SJSA1 (cell line): ENCODE measurements around the gene RIC1. TPM values are rescaled to one million over a fixed set of nuclear protein-coding genes. Genes with fewer than 3 reads are reported as not detected.
"Not testable (repeated sequence)": the region's sequence is repeated elsewhere in the genome, so short reads cannot be mapped to it uniquely, and the experiment has no call there.

Source experiments
- DNase-seq, 2 experiments: peaks; one replicate each; pipeline ENCODE4 v3.0.0-alpha.2; 2015 to 2020; ENCODE audit warnings: low spot score in 2 of 2, low read depth in 1 of 2
- H3K27ac ChIP-seq: fragments of 250-450 bp; sonication (Bioruptor Pico); 2 replicates; pipeline ENCODE4 v1.5.1; 2020; ENCODE audit warnings: mild to moderate bottlenecking, moderate library complexity
- H3K27me3 ChIP-seq: fragments of 250-450 bp; sonication (Bioruptor Pico); replicated peaks from 2 replicates; pipeline ENCODE4 v1.5.1; 2020; ENCODE audit warnings: mild to moderate bottlenecking, moderate library complexity
- H3K36me3 ChIP-seq: fragments of 250-450 bp; sonication (Bioruptor Pico); 2 replicates; pipeline ENCODE4 v1.5.1; 2020; ENCODE audit warnings: mild to moderate bottlenecking
- H3K4me1 ChIP-seq: fragments of 250-450 bp; sonication (Bioruptor Pico); replicated peaks from 2 replicates; pipeline ENCODE4 v1.6.1; 2021; ENCODE audit warnings: mild to moderate bottlenecking
- H3K4me3 ChIP-seq: fragments of 250-450 bp; sonication (Bioruptor Pico); 2 replicates; pipeline ENCODE4 v1.5.1; 2020; ENCODE audit warnings: mild to moderate bottlenecking
- H3K9me3 ChIP-seq: fragments of 250-450 bp; sonication (Bioruptor Pico); replicated peaks from 2 replicates; pipeline ENCODE4 v1.5.1; 2020; ENCODE audit warnings: mild to moderate bottlenecking
- total RNA-seq: library from RNA; depleted of rRNA; stranded (reverse); fragments of >200 nt; shearing (Covaris generic); gene quantifications from 2 replicates; pipeline ENCODE4 v1.2.3, GENCODE V29; 2014

Gene RIC1
- total RNA-seq, 1 experiment from 2014 or later, result 35.0 TPM

- H3K4me1 ChIP-seq, result no peaks in the 10 kb centered on the region
- H3K27ac ChIP-seq, result no peak overlapping the region
- H3K36me3 ChIP-seq, result no peaks in the 10 kb centered on the region
- H3K27me3 ChIP-seq, result no peaks in the 10 kb centered on the region
- no peaks in the 10 kb centered on the region for H3K9me3 ChIP-seq
- no peak overlapping the region for H3K4me3 ChIP-seq
- DNase-seq, result no peak
These were observed 17.4 kb upstream of the RIC1 start for GRCh38 chr9:5611321-5612184.

GRCh38 chr9:5612185-5612530 is 16.7 kb upstream of the RIC1 start:
- Histone ChIP-seq H3K4me3 (no peak overlapping the region), H3K27ac (no peak overlapping the region), H3K9me3 (no peaks in the 10 kb centered on the region), H3K36me3 (no peaks in the 10 kb centered on the region), H3K27me3 (no peaks in the 10 kb centered on the region), H3K4me1 (no peaks in the 10 kb centered on the region)
- no peak for DNase-seq

GRCh38 chr9:5614192-5614591 is 14.7 kb upstream of the RIC1 start:
- H3K9me3 ChIP-seq, result no peaks in the 10 kb centered on the region
- no peaks in the 10 kb centered on the region for H3K4me1 ChIP-seq
- no peak overlapping the region for H3K27ac ChIP-seq
- no peaks in the 10 kb centered on the region for H3K36me3 ChIP-seq
- H3K4me3 ChIP-seq, result no peak overlapping the region
- no peak for DNase-seq
- no peaks in the 10 kb centered on the region for H3K27me3 ChIP-seq

GRCh38 chr9:5614985-5615384 is 13.9 kb upstream of the RIC1 start:
- DNase-seq, result no peak
- H3K36me3 ChIP-seq, result no peaks in the 10 kb centered on the region
- H3K27ac ChIP-seq, result no peak overlapping the region
- H3K27me3 ChIP-seq, result no peaks in the 10 kb centered on the region
- H3K4me3 ChIP-seq, result no peak overlapping the region
- H3K4me1 ChIP-seq, result no peaks in the 10 kb centered on the region
- H3K9me3 ChIP-seq, result no peaks in the 10 kb centered on the region

- DNase-seq, result no peak
- Histone ChIP-seq H3K9me3 (no peaks in the 10 kb centered on the region), H3K27me3 (no peaks in the 10 kb centered on the region), H3K36me3 (no peaks in the 10 kb centered on the region), H3K4me3 (no peak overlapping the region), H3K4me1 (peaks cover 21% of the 10 kb centered on the region), H3K27ac (no peak overlapping the region)
These were observed 11.2 kb upstream of the RIC1 start for GRCh38 chr9:5617749-5618148.

GRCh38 chr9:5620494-5620893 is 8.4 kb upstream of the RIC1 start:
- no peak for DNase-seq
- no peaks in the 10 kb centered on the region for H3K27me3 ChIP-seq

GRCh38 chr9:5621327-5621726 is 7.6 kb upstream of the RIC1 start:
- H3K4me3 ChIP-seq, result no peak overlapping the region
- peak; percentile 46 to 55 for DNase-seq
- H3K9me3 ChIP-seq, result no peaks in the 10 kb centered on the region
- peak overlapping the region; percentile 66 for H3K27ac ChIP-seq
- no peaks in the 10 kb centered on the region for H3K36me3 ChIP-seq
- no peaks in the 10 kb centered on the region for H3K27me3 ChIP-seq
- H3K4me1 ChIP-seq, result peaks cover 21% of the 10 kb centered on the region

More at GRCh38 chr9:5620494-5620893, 8.4 kb upstream of the RIC1 start:
- Histone ChIP-seq H3K4me1 (peaks cover 21% of the 10 kb centered on the region), H3K27ac (no peak overlapping the region), H3K36me3 (no peaks in the 10 kb centered on the region), H3K9me3 (no peaks in the 10 kb centered on the region), H3K4me3 (no peak overlapping the region)

- H3K27ac ChIP-seq, result peak overlapping the region; percentile 66
These were observed 6.9 kb upstream of the RIC1 start for GRCh38 chr9:5622016-5622415.

GRCh38 chr9:5624655-5625054 is 4.3 kb upstream of the RIC1 start:
- no peaks in the 10 kb centered on the region for H3K27me3 ChIP-seq
- DNase-seq, result no peak
- H3K9me3 ChIP-seq, result no peaks in the 10 kb centered on the region
- H3K36me3 ChIP-seq, result peaks cover 6% of the 10 kb centered on the region
- no peak overlapping the region for H3K27ac ChIP-seq
- H3K4me3 ChIP-seq, result no peak overlapping the region
- peaks cover 35% of the 10 kb centered on the region for H3K4me1 ChIP-seq

More at GRCh38 chr9:5622016-5622415, 6.9 kb upstream of the RIC1 start:
- Histone ChIP-seq H3K9me3 (no peaks in the 10 kb centered on the region), H3K36me3 (no peaks in the 10 kb centered on the region), H3K4me1 (peaks cover 23% of the 10 kb centered on the region), H3K27me3 (no peaks in the 10 kb centered on the region), H3K4me3 (no peak overlapping the region)
- DNase-seq, result peak in 1 of 2 experiments; percentile 50

GRCh38 chr9:5626727-5627634 is 1.9 kb upstream of the RIC1 start:
- H3K4me1 ChIP-seq, result peaks cover 30% of the 10 kb centered on the region
- no peak for DNase-seq
- H3K36me3 ChIP-seq, result peaks cover 10% of the 10 kb centered on the region
- H3K9me3 ChIP-seq, result no peaks in the 10 kb centered on the region
- H3K27ac ChIP-seq, result no peak overlapping the region
- no peak overlapping the region for H3K4me3 ChIP-seq
- H3K27me3 ChIP-seq, result no peaks in the 10 kb centered on the region

GRCh38 chr9:5627686-5628085 is 1.2 kb upstream of the RIC1 start:
- not testable (repeated sequence) for H3K9me3 ChIP-seq, DNase-seq, H3K27me3 ChIP-seq, H3K27ac ChIP-seq, H3K36me3 ChIP-seq
- H3K4me3 ChIP-seq, result peak overlapping the region; percentile 90
- peaks cover 30% of the 10 kb centered on the region for H3K4me1 ChIP-seq

- no peaks in the 10 kb centered on the region for H3K27me3 ChIP-seq
- peak overlapping the region; percentile 58 for H3K27ac ChIP-seq
- no peak for DNase-seq
- H3K9me3 ChIP-seq, result no peaks in the 10 kb centered on the region
- H3K36me3 ChIP-seq, result peaks cover 10% of the 10 kb centered on the region
- peaks cover 35% of the 10 kb centered on the region for H3K4me1 ChIP-seq
- peak overlapping the region; percentile 90 for H3K4me3 ChIP-seq
These were observed 751 bp upstream of the RIC1 start for GRCh38 chr9:5628183-5628529.

- peaks cover 41% of the 10 kb centered on the region for H3K4me1 ChIP-seq
- peak overlapping the region; percentile 90 for H3K4me3 ChIP-seq
- no peaks in the 10 kb centered on the region for H3K27me3 ChIP-seq
- peak overlapping the region; percentile 85 for H3K27ac ChIP-seq
- peaks cover 12% of the 10 kb centered on the region for H3K36me3 ChIP-seq
- peak; percentile 42 to 43 for DNase-seq
- H3K9me3 ChIP-seq, result no peaks in the 10 kb centered on the region; the same call in 1 of the 2 replicates
These were observed 589 bp downstream of the RIC1 start for GRCh38 chr9:5629312-5630080.
